CD4-positive, alpha-beta T cell treated with Interleukin-6 at 100 ng/mL for 8 hours (primary cell): ENCODE results near the gene CAMK2G.
"Not testable (repeated sequence)": the region's sequence is repeated elsewhere in the genome, so short reads cannot be mapped to it uniquely, and the experiment has no call there.

Experiments
- DNase-seq: peaks from one replicate; pipeline ENCODE4 v3.0.0-alpha.2; 2020; ENCODE audit warnings: mixed read lengths, low spot score

CAMK2G gene

DNA sequence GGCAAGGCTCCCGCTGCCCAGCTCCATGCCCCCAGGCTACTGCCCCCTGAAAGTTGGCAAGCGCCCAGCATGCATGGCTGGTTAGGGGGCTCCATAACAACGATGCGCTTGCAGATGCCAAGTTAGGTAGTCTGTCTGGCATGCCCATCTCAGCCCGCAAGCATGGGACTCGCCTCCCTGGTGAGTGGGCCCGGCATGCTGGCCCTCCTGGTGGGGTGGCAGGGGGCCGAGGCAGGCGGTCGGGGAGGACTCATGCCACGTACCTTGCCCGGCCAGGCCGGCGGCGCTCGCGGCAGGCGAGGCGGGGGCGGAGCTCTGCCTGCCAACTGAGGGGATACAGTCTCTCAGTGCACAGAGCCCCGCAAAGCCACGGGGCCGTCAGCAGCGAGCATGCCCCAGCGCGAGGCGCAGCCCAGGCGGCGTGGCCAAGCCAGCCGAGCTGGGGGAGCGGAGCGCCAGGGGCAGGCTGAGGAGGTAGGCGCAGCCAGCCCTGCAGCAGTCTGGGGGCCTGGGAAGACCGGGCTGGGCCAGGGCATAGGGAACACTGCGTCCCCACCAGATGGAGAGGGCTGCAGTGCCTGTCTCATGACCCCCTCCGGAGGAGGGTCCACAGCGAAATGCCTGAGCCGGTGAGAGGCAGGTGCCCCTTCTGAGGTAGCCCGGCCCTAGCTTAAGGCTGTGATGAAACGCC lies 34.9 kb downstream of the CAMK2G start:
- no peak for DNase-seq

DNA sequence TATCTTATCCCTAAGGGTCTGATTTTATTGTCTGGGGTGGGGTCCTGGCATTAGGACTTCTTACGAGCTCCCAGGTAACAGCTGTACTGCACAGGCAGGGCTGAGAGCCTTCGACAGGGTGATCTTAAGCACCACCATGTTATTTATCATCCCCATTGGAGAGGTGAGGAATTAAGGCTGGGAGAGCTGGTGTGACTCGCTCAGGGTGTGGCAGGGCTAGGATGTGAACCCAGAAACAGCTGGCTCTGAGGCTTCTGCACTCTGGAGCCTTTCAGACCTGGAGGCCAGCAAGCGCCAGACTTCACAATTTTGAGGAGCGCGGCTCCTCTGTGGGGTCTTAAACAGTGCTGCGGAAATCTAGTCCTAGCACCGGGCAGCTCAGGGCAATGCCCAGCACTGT lies 35.5 kb downstream of the CAMK2G start:
- DNase-seq, result no peak

DNA sequence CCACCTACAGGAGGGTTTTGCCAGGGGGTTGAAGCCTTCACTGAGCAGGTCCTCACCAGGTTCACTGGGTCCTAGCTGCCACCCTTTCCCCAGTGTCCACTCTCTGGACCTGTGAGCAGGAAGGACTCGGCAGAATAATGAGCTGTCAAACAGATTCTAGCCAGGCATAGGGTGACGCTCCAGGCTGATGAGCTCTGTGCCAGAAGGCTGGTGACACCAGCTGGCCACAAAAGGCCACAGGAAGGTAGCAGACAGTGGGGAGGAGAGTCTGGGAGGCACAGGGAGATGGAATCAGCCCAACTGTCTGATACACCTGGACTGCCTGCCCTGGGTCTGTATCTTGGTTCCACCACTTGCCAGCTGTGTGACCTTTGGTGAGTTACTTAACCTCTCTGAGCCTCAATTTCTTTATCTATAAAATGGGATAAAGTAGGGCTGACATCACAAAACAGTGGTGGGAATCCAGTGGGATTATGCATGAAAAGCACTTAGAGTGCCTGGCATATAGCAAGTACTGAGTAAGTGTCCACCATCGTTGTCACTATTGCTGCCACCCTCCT lies 36.3 kb downstream of the CAMK2G start:
- DNase-seq, result no peak

GRCh38 chr10:73837072-73837471 lies 37.3 kb downstream of the CAMK2G start:
- no peak for DNase-seq

DNA sequence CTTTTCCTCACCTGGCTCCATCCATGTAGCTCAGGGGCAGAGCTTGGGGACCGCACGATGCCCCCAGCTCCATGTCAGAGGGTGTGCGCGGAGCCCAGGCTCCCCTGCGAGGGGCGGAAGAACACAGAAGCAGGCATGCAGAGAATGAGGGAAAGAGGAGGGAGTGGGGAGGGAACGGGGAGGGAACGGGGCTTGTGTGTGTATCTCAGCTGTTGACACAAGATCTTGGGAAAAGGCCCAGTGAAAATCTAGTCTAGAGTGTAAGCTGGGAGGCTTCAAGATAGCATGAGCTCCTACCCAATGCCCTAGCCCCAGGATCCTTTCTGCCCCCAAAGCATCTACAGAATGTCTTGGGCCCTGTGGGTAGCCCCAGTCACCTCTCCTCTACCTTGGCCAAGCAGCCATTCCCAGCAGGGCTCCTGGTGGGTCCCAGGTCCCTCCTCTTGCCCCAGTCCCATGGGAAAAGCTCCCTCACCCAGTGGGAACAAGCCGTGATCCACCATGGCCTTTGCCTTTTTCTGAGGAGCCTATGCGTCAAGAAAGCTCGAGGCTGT lies 37.9 kb downstream of the CAMK2G start:
- DNase-seq, result no peak

GRCh38 chr10:73829090-73829489 lies 45.3 kb downstream of the CAMK2G start:
- not testable (repeated sequence) for DNase-seq

- no peak for DNase-seq
Observed at GRCh38 chr10:73828161-73828560, 46.2 kb downstream of the CAMK2G start.

- DNase-seq, result no peak
Observed at GRCh38 chr10:73827346-73828089, 46.8 kb downstream of the CAMK2G start.

DNA sequence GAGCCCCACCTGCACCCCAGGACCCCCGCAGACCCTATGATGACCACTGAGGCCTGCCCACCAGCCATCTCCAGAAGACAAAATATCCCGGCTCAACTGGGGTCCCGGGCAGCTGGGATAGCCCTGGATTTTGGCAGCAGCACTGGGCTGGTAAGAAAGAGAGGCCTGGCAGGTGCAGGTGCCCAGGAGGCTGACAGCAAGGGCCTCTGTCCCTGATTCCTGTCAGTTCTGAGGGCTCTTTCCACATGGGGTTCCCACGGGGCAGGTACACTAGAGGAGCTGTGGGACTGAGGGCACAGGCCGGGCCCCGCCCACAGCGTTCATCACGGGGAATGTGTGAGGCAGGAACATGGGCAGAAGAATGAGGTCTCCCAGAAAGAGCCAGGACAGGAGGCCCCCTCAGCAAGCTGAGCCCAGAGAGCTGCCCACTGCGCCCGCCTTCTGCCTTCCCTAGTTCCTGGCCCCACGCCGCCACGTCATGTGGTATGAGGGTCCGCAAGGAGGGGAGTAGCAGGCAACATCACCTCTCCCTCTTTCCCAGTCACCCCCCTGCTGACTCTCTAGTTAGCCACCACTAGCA lies 50.1 kb downstream of the CAMK2G start:
- no peak for DNase-seq

GRCh38 chr10:73823391-73823790 lies 51.0 kb downstream of the CAMK2G start:
- DNase-seq, result no peak

- DNase-seq, result no peak
Observed at GRCh38 chr10:73819513-73820093, 54.8 kb downstream of the CAMK2G start.

- no peak for DNase-seq
Observed at GRCh38 chr10:73819081-73819480, 55.3 kb downstream of the CAMK2G start.

- DNase-seq, result no peak
Observed at GRCh38 chr10:73818402-73818801, 56.0 kb downstream of the CAMK2G start.

GRCh38 chr10:73817826-73818225 lies 56.5 kb downstream of the CAMK2G start:
- no peak for DNase-seq

DNA sequence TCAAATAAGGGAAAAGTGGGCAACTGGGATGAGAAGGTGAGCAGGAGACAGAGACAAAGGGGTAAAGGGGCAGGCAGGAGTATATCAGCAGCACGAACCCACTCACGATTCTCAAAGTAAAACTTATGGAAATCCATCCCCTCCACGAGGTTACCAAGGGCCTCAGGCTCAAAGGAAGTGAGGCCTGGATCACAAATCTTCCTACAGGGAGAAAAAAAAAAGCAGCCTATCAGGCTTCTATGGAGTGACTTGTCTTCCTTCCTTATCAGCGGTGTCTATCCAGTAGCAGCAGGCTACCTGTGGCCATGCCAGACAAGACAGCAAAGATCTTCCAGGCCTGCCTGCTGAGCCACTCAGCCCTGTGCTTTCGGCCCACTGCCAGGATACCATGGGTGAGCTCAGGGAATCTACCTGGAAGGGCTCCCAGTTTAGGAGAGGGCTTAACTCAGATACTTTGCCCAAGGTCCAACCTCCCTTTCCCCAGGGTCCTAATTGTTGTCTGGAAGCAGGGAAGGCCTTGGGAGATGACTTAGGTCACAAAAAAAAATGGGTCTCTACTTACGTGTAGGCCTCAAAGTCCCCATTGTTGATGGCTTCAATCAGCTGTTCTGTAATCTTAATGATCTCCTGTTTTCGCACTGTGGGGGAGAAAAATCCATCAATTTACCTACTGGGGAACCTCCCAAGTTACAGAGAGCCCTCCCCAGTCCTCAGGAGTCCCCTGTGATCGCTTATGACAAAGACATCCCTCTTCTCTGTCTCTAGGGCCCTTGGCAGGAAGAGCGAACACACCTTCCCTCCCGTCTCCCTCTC lies 57.2 kb downstream of the CAMK2G start:
- no peak for DNase-seq

DNA sequence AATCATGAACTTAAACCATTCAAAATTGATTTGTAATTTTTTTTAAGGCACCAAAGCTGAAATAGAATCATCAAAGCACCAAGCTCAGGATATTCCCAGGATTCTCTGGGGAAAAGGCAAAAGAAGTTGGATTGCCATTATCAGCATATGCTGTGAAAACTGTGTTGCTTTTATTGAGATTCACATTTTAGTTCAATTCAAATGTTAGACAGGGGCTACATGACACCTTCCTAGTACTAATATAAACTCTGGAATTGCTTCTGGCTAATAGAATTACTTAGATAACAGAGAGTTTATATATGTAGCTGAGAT lies 58.7 kb downstream of the CAMK2G start:
- no peak for DNase-seq

GRCh38 chr10:73814896-73815718 lies 59.2 kb downstream of the CAMK2G start:
- no peak for DNase-seq

DNA sequence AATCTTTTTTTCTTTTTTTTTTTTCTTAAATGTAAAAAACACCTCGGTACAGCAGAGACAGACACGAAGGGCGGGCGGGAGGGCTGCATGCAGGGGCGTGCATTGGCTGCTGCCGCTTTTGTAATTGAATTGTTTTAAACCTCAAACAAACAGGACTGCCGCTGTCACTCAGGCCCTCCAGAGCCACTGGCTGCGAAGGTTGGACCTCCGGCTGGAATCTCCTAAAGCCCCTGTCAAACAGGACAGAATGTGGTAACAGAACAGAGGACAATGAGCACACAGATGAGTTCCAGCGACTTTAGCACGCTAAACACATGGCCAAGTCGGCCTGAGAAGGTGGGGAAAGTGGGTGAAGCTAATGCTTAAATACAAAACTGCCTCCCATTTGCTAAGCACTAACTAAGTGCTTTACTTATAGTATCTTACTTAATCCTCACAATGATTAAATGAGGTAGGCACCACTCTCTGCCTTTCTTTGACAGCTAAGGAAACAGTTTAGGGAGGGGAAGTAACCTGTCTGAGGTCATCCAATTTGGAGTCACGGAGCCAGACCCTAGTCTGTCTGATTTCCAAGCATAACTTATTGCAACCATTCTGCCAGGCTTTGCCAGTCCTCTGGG lies 60.0 kb downstream of the CAMK2G start:
- no peak for DNase-seq

GRCh38 chr10:73813333-73813732 lies 61.0 kb downstream of the CAMK2G start:
- DNase-seq, result no peak

- no peak for DNase-seq
Observed at GRCh38 chr10:73812657-73813056, 61.7 kb downstream of the CAMK2G start.
